NB4 (cell line): ENCODE measurements around the gene UST.
"Not testable (repeated sequence)": the region's sequence is repeated elsewhere in the genome, so short reads cannot be mapped to it uniquely, and the experiment has no call there.

Experiments used
- DNase-seq: peaks from one replicate; pipeline ENCODE4 v3.0.0; 2010; ENCODE audit warnings: low read depth
- H3K4me3 ChIP-seq: one replicate; pipeline ENCODE4 v1.5.1; 2011; ENCODE audit warnings: mild to moderate bottlenecking, low read depth, low read length, moderate library complexity
- MAX ChIP-seq: IDR thresholded peaks from 2 replicates; pipeline ENCODE4 v1.6.1; 2011; ENCODE audit warnings: low read depth, low read length
- MYC ChIP-seq: IDR thresholded peaks from 2 replicates; pipeline ENCODE4 v1.6.1; 2011; ENCODE audit warnings: low read depth, low read length
- POLR2A ChIP-seq: IDR thresholded peaks from 2 replicates; pipeline ENCODE4 v1.6.1; 2011; ENCODE audit warnings: mild to moderate bottlenecking; ENCODE audit not compliant: insufficient read length; ENCODE audit errors: extremely low read depth
- TF ChIP-seq, protein P1 (sequence below): IDR thresholded peaks from one replicate; pipeline ENCODE4 v1.5.1; 2012; ENCODE audit warnings: low read depth, low read length

Gene UST

GRCh38 chr6:148771896-148772554 is 25.2 kb downstream of the UST start:
- DNase-seq: no peak
- TF ChIP-seq MAX: no peak
- no peak for TF ChIP-seq MYC
- TF ChIP-seq, protein P1, sequence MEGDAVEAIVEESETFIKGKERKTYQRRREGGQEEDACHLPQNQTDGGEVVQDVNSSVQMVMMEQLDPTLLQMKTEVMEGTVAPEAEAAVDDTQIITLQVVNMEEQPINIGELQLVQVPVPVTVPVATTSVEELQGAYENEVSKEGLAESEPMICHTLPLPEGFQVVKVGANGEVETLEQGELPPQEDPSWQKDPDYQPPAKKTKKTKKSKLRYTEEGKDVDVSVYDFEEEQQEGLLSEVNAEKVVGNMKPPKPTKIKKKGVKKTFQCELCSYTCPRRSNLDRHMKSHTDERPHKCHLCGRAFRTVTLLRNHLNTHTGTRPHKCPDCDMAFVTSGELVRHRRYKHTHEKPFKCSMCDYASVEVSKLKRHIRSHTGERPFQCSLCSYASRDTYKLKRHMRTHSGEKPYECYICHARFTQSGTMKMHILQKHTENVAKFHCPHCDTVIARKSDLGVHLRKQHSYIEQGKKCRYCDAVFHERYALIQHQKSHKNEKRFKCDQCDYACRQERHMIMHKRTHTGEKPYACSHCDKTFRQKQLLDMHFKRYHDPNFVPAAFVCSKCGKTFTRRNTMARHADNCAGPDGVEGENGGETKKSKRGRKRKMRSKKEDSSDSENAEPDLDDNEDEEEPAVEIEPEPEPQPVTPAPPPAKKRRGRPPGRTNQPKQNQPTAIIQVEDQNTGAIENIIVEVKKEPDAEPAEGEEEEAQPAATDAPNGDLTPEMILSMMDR: no peak
- no peak for TF ChIP-seq POLR2A
- no peak overlapping the region for H3K4me3 ChIP-seq

DNA sequence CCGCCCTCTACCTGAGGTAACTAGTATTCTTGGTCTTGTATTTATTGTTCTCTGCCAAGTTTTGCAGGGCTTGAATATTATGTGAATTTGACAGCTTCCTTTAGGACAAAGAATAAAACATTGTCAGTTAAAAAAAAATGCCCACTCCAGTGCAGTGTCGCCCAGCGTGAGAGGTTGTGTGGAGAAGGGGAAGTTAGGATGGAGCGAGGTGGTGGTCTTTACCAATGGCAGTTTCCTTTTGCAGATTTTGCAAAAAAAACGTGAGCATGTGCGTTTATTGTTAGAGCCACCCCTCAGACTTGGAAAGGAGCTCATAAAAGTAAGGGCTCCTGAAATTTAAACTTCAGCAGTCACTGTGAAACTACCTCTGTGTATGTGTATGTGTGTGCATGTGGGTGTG is 28.3 kb downstream of the UST start:
- TF ChIP-seq, protein P1: no peak
- TF ChIP-seq MAX (peak; percentile 40; the same call in 1 of the 2 replicates), POLR2A (no peak), MYC (no peak)
- peak; percentile 46 for DNase-seq
- no peak overlapping the region for H3K4me3 ChIP-seq

DNA sequence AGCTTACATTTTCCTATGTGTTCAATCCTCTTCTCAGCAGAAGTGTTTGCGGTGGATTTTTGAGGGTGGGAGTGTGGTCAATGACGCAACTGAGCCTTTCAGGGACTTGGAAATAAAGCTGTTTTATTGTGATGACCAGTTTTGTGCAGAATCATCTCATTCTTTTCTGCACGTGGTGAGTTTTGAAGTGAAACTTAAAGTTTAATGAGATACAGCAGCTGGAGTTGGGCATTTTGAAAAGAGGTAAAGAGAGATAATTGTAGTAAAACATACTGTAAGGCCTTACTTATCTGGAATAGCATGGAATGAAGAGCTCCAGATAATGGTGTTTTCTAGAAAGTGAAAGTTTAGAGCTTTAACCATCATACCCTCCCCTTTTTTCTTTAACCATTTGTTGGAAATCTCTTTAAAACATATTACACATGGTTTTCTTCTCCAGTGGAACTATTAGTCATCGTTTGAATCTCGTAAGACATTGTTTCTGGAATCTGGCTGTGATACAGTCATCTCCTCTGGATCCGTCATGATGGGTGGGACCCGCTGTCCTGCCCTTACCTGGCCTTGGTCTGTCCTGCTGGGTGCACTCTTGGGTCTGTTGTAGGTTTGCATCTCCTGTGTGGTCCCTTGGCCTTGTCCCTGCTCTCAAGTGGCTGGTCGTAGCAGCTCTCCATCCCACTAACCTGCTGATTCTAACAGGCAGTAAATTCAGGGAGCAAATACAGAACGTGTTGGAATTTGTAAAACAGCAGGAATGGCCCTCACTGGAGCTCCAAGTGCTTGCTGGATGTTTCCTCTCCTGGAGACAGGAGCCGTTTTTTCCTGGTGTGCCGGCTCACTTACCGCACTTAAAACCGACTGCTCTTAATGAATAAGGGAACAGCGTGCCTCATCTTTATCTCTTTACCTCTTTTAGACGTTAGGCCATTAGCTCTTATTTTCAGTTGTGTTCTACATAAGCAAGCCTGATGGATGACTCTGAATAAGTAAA is 29.8 kb downstream of the UST start:
- TF ChIP-seq, protein P1: no peak
- TF ChIP-seq MYC: peak; percentile 53; the same call in 1 of the 2 replicates
- TF ChIP-seq POLR2A: no peak
- TF ChIP-seq MAX: peak; percentile 71
- no peak overlapping the region for H3K4me3 ChIP-seq
- peak; percentile 85 for DNase-seq

- H3K4me3 ChIP-seq: no peak overlapping the region
- no peak for TF ChIP-seq MYC
- TF ChIP-seq, protein P1: no peak
- TF ChIP-seq POLR2A: no peak
- no peak for TF ChIP-seq MAX
- DNase-seq: peak; percentile 69
These were observed 32.3 kb downstream of the UST start for GRCh38 chr6:148779142-148779562.

DNA sequence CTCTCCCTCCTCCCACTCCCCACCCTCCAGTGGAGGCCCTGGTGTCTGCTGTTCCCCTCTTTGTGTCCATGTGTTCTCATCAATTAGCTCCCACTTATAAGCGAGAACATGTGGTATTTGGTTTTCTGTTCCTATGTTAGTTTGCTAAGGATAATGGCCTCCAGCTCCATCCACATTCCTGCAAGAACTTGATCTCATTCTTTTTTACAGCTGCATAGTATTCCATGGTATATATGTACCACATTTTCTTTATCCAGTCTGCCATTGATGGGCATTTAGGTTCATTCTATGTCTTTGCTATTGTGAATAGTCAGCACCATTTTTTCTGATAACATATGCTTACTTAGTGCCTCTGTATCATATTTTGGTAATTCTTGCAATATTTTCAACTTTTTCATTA is 33.6 kb downstream of the UST start:
- not testable (repeated sequence) for H3K4me3 ChIP-seq

DNA sequence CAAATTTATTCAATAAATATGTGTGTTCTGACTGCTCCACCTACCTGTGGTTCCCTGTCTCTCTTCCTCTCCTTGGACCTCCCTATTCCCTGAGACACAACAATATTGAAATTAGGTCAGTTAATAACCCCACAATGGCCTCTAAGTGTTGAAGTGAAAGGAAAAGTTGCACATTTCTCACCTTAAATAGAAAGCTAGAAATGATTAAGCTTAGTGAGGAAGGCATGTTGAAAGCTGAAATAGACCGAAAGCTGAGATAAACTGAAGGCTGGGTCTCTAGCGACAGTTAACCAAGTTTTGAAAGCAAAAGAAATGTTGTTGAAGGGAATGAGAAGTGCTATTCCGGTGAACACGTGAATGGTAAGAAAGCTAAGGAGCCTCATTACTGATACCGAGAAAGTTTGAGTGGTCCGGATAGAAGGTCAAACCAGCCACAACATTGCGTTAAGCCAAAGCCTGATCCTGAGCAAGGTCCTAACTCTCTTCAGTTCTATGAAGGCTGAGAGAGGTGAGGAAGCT is 34.1 kb downstream of the UST start:
- no peak for DNase-seq
- no peak overlapping the region for H3K4me3 ChIP-seq
- no peak for TF ChIP-seq MAX
- TF ChIP-seq POLR2A: no peak
- TF ChIP-seq, protein P1: no peak
- TF ChIP-seq MYC: no peak

More for the DNA sequence above, 33.6 kb downstream of the UST start:
- not testable (repeated sequence) for DNase-seq
